DMS114 treated with DMSO at 0.1 percent for 48 hours (cell line): ENCODE results near the gene PTH2.

Experiments
- DNase-seq: peaks from one replicate; lab custom pipeline; 2025; ENCODE audit not compliant: unreplicated experiment; lab: John Stamatoyannopoulos, UW

PTH2 gene

GRCh38 chr19:49432141-49433073 lies 9.2 kb upstream of the PTH2 start:
- DNase-seq: no peak

- DNase-seq: no peak
These were observed 8.1 kb upstream of the PTH2 start for GRCh38 chr19:49431330-49431749.

- no peak for DNase-seq
These were observed 7.6 kb upstream of the PTH2 start for GRCh38 chr19:49430678-49431329.

- no peak for DNase-seq
These were observed 7.0 kb upstream of the PTH2 start for GRCh38 chr19:49430172-49430677.

GRCh38 chr19:49428547-49429451 lies 5.6 kb upstream of the PTH2 start:
- DNase-seq: no peak

GRCh38 chr19:49427855-49428546 lies 4.8 kb upstream of the PTH2 start:
- DNase-seq: no peak

GRCh38 chr19:49427339-49427738 lies 4.1 kb upstream of the PTH2 start:
- no peak for DNase-seq

- no peak for DNase-seq
These were observed 2.8 kb upstream of the PTH2 start for GRCh38 chr19:49425922-49426592.

- no peak for DNase-seq
These were observed 1.9 kb upstream of the PTH2 start, which contains the start of gene GFY for GRCh38 chr19:49425178-49425577. Gene GFY, plus strand, starts transcription at chr19:49425388. Its CDS starts 1,043 bp downstream, at chr19:49426431.

- DNase-seq: no peak
These were observed 703 bp upstream of the PTH2 start for GRCh38 chr19:49423985-49424303.

- DNase-seq: no peak
These were observed 702 bp downstream of the PTH2 start for GRCh38 chr19:49422407-49423070.

GRCh38 chr19:49421878-49422202 lies 1.4 kb downstream of the PTH2 start:
- DNase-seq: no peak

- DNase-seq: peak; percentile 21
These were observed 2.0 kb downstream of the PTH2 start for GRCh38 chr19:49421039-49421877.

- no peak for DNase-seq
These were observed 3.0 kb downstream of the PTH2 start for GRCh38 chr19:49420227-49420626.

GRCh38 chr19:49419173-49419572 lies 4.1 kb downstream of the PTH2 start:
- no peak for DNase-seq

GRCh38 chr19:49418511-49418910 lies 4.7 kb downstream of the PTH2 start:
- no peak for DNase-seq

- no peak for DNase-seq
These were observed 6.2 kb downstream of the PTH2 start for GRCh38 chr19:49417088-49417487.

GRCh38 chr19:49415810-49416200 lies 7.4 kb downstream of the PTH2 start:
- no peak for DNase-seq
